Hematopoietic multipotent progenitor cell treated with erythropoietin and hydrocortisone succinate and interleukin-3 and kit ligand, for 8 days (in vitro differentiated cells): ENCODE results near the gene KRTAP5-2.
"Not testable (repeated sequence)": the region's sequence is repeated elsewhere in the genome, so short reads cannot be mapped to it uniquely, and the experiment has no call there.

Source experiments
- DNase-seq: peaks from one replicate; pipeline ENCODE4 v3.0.0-alpha.2; 2015

Gene KRTAP5-2

DNA sequence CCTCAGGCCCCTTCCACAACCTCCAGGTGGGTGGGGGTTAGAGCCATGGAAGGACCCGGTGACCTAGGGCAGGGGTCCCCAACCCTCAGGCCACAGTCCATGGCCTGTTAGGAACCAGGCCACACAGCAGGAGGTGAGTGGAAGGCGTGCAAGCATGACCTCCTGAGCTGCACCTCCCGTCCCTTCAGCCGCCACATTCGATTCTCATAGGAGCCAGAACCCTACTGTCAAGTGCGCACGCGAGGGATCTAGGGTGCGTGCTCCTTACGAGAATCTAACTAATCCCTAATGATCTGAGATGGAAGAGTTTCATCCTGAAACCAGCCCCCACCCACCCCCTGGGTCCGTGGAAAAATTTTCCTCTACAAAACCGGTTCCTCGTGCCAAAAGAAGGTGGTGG, 27.4 kb upstream of the KRTAP5-2 start:
- DNase-seq = no peak

DNA sequence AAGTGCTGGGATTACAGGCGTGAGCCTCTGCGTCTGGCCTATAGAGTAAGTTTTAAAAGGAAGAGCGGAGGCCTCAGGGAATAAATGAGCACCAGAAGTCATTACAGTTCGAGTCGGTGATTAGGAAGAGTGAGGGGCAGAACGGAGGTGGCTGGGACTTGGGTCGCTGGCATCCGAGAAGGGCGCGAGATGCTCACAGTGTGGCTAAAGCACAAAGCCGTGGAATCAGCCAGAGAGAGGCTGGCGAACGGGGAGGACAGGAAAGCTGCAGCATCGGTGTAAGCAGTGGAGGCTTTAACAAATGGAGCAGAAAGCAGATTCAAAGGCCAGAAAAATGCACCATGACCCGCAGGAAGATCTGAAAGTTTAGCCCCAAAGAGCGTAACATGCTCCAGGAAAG, 26.5 kb upstream of the KRTAP5-2 start:
- no peak for DNase-seq

DNA sequence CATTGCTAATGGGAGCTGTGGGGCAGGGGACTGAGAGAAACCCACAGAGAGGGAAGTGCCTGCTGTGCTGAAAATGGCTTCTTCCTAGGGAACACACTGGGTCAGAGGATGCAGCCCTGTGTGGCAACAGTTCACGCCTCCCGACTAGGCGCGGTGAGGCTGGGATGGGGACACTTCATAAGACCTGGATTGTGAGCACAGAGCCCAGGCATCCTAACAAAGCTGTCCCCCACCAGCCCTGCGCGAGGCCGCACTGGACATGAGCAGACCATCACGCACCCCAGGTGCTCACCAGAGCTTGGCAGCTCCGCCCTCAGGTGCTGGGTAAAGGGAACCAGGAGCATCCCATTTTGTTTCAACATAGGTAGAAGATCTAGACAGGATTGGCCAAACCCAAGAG, 25.6 kb upstream of the KRTAP5-2 start:
- DNase-seq = no peak

GRCh38 chr11:1622086-1622485, 24.0 kb upstream of the KRTAP5-2 start, which contains the start of gene KRTAP5-4:
TSS of gene KRTAP5-4 (minus strand) at chr11:1622138. CDS start at chr11:1622093, 45 bp downstream.
- DNase-seq = no peak

DNA sequence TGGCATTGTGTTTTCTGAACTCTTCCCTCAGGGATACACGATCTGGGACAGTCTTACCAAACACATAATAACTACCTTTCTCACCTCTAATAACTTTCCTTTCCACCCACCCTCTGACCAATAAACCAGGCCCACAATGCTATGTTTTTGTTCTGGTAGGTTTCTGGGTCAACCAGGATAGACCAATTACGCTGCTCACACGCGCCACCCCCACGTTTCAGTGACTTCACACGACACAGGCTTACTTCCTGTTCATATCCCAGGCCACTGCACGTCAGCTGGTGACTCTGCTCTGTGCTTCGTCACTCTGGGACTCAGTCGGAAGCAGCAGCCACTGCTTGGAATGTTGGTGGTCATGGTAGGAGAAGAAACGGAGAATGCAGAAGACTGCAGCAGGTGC, 21.4 kb upstream of the KRTAP5-2 start:
- DNase-seq = no peak

DNA sequence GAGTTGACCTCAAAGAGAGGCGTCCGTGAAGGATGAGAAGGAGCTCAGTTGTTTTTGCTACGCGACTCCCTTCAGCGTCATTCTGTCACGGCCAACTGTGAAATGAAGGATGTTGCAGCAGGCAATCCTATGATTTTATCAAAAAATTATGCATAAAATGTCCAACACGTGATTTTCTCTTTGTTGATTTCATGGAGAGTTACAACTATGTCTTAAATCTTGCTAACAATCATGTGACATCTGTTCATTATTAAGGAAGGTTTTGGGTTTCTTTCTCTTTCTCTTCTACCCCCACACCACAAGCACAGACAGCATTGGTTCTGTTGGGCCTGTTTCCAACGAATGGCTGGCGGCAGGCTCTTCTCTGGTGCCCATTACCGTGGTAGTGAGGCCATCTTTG, 20.1 kb upstream of the KRTAP5-2 start:
- no peak for DNase-seq

- DNase-seq = no peak
Observed at GRCh38 chr11:1608363-1608762, 10.3 kb upstream of the KRTAP5-2 start, which contains the start of gene KRTAP5-3. TSS of gene KRTAP5-3 (minus strand) at chr11:1608463. CDS start at chr11:1608385, 78 bp downstream.

- DNase-seq = not testable (repeated sequence)
Observed at GRCh38 chr11:1607901-1608300, 9.8 kb upstream of the KRTAP5-2 start.

GRCh38 chr11:1607156-1607845, 9.2 kb upstream of the KRTAP5-2 start:
- DNase-seq = not testable (repeated sequence)

DNA sequence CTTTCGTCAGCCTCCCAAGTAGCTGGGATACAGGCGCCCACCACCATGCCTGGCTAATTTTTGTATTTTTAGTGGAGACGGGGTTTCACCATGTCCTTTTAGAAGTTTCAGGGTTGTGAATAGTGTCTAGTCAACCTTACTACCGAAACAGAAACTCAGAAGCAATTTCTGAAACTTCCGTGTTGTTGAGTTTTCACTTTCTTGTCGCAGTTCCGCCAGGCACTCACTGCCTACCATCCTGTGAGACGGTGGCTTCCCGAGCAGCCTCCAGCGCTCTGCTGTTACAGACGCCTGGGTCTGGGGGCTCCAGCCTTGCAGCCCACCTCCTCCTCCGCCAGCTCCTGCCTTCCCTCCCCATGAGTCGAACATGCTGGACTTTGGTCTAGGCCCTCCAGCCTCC, 7.8 kb upstream of the KRTAP5-2 start:
- not testable (repeated sequence) for DNase-seq

- no peak for DNase-seq
Observed at GRCh38 chr11:1604711-1605110, 6.6 kb upstream of the KRTAP5-2 start.

- no peak for DNase-seq
Observed at GRCh38 chr11:1604181-1604580, 6.1 kb upstream of the KRTAP5-2 start.

DNA sequence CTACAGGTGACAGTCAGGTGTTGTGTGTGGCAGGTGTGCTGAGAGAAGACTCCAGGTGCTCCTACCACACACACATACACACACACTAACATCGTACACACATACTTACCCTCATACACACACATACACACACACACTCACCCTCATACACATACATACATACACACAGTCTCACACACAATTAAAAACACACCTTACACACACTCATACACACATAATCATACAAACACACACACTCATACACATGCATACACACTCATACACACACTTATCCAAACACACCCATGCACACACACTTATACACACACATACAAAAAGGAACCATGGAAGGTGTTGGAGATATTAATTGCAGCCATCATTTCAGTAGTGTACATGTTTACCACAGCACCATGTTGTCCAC, 5.5 kb upstream of the KRTAP5-2 start:
- no peak for DNase-seq

DNA sequence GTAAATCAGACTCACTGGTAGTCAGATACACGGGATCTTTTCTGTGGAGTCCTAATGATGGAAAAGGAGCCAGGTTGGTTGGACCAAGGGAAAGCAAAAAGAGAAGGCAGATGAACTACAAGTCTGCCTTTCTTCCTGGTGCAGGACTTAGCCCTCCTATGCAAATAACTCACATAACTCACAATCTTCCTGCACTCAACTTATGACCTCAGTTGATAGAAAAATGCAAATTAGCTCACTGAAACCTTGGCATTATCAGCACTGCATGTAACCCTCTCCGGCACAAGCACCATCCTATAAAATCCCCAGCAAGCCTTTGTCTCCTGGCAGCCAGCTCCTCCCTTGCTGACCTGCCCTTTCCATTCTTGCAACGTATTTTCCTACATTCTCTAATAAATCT, 3.6 kb upstream of the KRTAP5-2 start:
- not testable (repeated sequence) for DNase-seq

DNA sequence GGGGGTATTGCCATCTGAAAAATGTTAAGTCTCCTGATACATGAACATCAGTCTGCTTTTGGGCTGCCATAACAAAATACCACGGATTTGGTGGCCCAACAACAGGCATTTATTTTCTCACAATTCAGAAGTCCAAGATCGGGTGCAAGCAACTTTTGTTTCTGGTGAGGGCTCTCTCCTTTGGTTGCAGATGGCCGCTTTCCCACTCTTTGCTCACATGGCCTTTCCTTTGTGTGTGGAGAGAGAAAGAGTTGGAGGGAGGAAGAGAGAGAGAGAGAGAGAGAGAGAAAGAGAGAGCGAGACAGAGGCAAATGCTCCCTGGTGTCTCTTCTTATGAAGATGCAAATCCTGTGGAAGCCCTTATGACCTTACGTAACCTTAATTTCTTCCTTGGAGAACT, 2.5 kb upstream of the KRTAP5-2 start:
- no peak for DNase-seq

- no peak for DNase-seq
Observed at GRCh38 chr11:1598816-1599215, 722 bp upstream of the KRTAP5-2 start.

DNA sequence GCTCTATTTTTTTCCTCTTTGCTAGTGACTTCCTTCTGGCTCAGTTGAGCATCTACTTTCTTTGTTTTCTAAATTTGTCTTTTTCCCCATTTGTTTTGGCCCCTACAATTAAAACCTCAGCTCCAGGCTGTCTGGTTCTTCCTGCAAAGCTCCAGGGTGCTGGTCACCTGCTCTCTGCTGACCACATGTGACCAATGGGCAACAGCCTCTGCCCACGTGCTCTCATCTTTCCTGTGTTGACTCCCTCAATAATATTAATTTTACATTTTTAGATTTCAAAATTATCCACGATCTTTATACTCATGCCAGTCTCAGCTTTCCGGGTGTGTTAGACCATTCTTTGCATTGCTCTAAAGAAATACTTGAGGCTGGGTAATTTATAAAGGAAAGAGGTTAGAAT, 312 bp upstream of the KRTAP5-2 start:
- DNase-seq = not testable (repeated sequence)

DNA sequence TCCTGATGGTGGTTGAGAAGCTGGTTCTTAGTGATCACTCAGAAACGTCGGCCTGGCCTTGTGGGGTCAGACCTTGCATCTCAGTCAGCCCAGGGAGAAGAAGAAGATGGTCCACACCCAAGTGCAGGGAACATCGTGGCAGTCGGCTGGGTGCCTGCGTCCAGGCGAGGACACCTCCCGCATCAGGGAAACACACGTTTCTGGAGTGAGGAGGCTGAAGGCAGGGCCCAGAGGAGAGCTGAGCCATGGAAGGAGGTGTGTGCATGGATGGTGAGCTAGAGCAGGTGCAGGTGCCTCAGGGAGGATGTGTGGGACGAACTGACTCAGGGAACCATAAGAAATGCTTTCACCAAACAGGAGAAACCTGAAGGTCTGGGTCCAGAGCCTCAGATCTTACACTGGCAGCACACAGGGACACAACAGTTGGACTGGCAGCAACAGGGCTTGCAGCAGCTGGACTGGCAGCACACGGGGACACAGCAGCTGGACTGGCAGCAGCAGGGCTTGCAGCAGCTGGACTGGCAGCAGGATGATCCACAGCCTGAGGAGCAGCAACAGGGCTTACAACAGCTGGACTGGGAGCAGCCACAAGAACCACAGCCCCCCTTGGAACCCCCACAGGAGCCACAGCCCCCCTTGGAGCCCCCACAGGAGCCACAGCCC, 632 bp downstream of the KRTAP5-2 start:
- DNase-seq = no peak

GRCh38 chr11:1596576-1597121, 1.4 kb downstream of the KRTAP5-2 start:
- DNase-seq = not testable (repeated sequence)

DNA sequence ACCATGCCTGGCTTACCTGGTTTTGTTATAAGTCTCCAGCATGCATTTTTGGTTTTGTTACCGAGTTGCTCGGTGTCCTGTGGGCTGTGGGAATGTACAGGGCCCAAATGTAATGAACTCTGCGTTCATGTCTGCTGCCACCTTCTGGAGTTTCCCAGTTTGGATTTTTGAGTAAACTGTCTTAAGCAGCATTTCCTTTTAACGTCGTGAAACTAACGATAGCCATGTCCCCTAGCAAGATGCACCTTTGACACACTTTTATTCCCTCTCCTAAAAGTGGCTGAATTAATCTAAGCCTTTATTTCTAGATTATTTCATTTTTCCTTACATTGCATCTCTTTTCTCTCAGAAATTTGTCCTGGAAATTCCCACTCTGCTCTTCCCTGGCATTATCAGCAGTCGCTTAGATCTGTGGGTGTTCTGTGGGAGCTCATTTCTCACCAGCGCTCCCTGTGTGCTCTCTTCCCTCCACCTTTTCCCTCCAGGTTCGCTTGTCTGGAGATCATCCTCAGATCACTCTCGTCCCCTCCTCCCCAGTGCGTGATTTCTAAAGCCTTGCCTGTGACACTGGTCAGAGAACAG, 2.0 kb downstream of the KRTAP5-2 start:
- not testable (repeated sequence) for DNase-seq

GRCh38 chr11:1592628-1593027, 5.5 kb downstream of the KRTAP5-2 start:
- DNase-seq = no peak

DNA sequence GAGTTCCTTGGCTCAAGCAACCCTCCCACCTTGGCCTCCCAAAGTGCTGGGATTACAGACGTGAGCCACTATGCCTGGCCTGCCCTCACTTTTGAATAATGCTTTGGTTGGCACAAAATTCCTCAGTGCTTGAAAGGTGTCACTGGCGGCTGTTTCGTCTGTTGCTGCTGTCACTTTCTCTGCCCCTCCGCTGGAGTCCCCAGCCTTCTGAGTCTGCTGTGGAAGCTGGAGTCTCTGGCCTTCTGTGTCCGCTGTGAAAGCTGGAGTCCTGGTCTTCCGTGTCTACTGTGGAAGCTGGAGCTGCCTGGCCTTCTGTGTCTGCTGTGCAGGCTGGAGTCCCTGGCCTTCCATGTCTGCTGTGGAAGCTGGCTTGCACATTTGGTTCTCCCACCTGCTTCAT, 8.1 kb downstream of the KRTAP5-2 start:
- DNase-seq = no peak

GRCh38 chr11:1589191-1589963, 8.7 kb downstream of the KRTAP5-2 start:
- not testable (repeated sequence) for DNase-seq
